K562 (cell line): Measurements from ENCODE around the gene NTRK2. TPM values are rescaled to one million over a fixed set of nuclear protein-coding genes. Genes with fewer than 3 reads are reported as not detected.

ENCODE experiments used
- ATAC-seq: fragments of 200-7000 bp; cut with Tn5 transposase; 3 replicates; pipeline ENCODE4 v1.9.1; 2020; ENCODE audit warnings: moderate library complexity
- BruUV-seq: library from RNA; stranded (reverse); fragments of 400-500 nt; replicated peaks from 2 replicates; lab custom pipeline; 2021; lab: Mats Ljungman, UMichigan
- CTCF ChIA-PET: fragments of 300-600 bp; formaldehyde crosslinking; extraction: SDS; loops from one replicate; lab custom pipeline; 2021; ENCODE audit warnings: low intra/inter-chr PET ratio; lab: Yijun Ruan, JAX
- POLR2A ChIA-PET: fragments of 300-600, 350-650 bp; sonication (Branson Sonifier 250); formaldehyde crosslinking; extraction: SDS; loops from one replicate; lab custom pipeline; 2021; ENCODE audit warnings: antibody characterized with exemption, inconsistent platforms; lab: Yijun Ruan, JAX
- DNase-seq, 4 experiments: peaks; one replicate each; pipeline versions ENCODE4 v3.0.0 to v3.0.0-alpha.2; 2011 to 2018; ENCODE audit warnings: low spot score in 3 of 4, mixed read lengths in 3 of 4; ENCODE audit errors: extremely low read depth in 1 of 4
- FAIRE-seq: peaks from 2 replicates; lab custom pipeline; 2011; peaks lifted over from hg19 to GRCh38; lab: Jason Lieb, UNC
- H2AFZ ChIP-seq: 2 replicates; pipeline ENCODE4 v1.6.0; 2011; ENCODE audit warnings: low read depth, low read length, control low read depth, inconsistent platforms
- H3K27ac ChIP-seq: fragments of 200-600 bp; 3 replicates; pipeline ENCODE4 v1.8.0; 2011; ENCODE audit warnings: low read depth, mild to moderate bottlenecking, control low read depth, inconsistent platforms, low read length, moderate library complexity, mixed read lengths; ENCODE audit errors: extremely low read depth
- H3K27me3 ChIP-seq, 2 experiments: fragments of 300-600 bp in 1 of 2; 2 replicates in 1 of 2; 3 replicates in 1 of 2; pipeline versions ENCODE4 v1.6.0 to v1.8.0; 2011; ENCODE audit warnings: inconsistent platforms in 2 of 2, low read length in 2 of 2, mild to moderate bottlenecking in 1 of 2, mixed read lengths in 1 of 2, moderate library complexity in 1 of 2; ENCODE audit not compliant: control insufficient read depth in 2 of 2, insufficient read depth in 2 of 2
- H3K36me3 ChIP-seq: fragments of 300-600 bp; 3 replicates; pipeline ENCODE4 v1.8.0; 2011; ENCODE audit warnings: mild to moderate bottlenecking, low read length, inconsistent platforms; ENCODE audit not compliant: control insufficient read depth, insufficient read depth
- H3K4me1 ChIP-seq, 2 experiments: fragments of 200-600 bp in 1 of 2; replicated peaks in 1 of 2; 2 replicates in 1 of 2; 3 replicates in 1 of 2; pipeline versions ENCODE4 v1.5.1 to v1.8.0; 2011; ENCODE audit warnings: inconsistent platforms in 2 of 2, low read length in 2 of 2, mild to moderate bottlenecking in 1 of 2, mixed read lengths in 1 of 2, moderate library complexity in 1 of 2; ENCODE audit not compliant: control insufficient read depth in 2 of 2, insufficient read depth in 2 of 2
- H3K4me2 ChIP-seq: 2 replicates; pipeline ENCODE4 v1.6.1; 2011; ENCODE audit warnings: low read length, control low read depth, inconsistent platforms, mixed read lengths; ENCODE audit not compliant: insufficient read depth
- H3K4me3 ChIP-seq: fragments of 200-600 bp; sonication (generic), shearing (Covaris generic); 2 replicates; pipeline ENCODE4 v1.5.1; 2016; ENCODE audit warnings: control low read depth, inconsistent platforms
- H3K79me2 ChIP-seq: fragments of 200-600 bp; 3 replicates; pipeline ENCODE4 v1.8.0; 2011; ENCODE audit warnings: low read length, inconsistent platforms; ENCODE audit not compliant: control insufficient read depth, insufficient read depth
- H3K9ac ChIP-seq, 2 experiments: 2 replicates each; pipeline versions ENCODE4 v1.6.0 to v1.6.1; 2011; ENCODE audit warnings: low read depth in 2 of 2, low read length in 2 of 2, control low read depth in 1 of 2, inconsistent platforms in 1 of 2, mild to moderate bottlenecking in 1 of 2, mixed read lengths in 1 of 2; ENCODE audit not compliant: insufficient read depth in 1 of 2
- H3K9me1 ChIP-seq: one replicate; pipeline ENCODE4 v1.6.0; 2011; ENCODE audit warnings: inconsistent platforms, mild to moderate bottlenecking, low read length, moderate library complexity; ENCODE audit not compliant: control insufficient read depth, insufficient read depth
- H3K9me3 ChIP-seq: replicated peaks from 2 replicates; pipeline ENCODE4 v1.5.1; 2011; ENCODE audit warnings: low read depth, low read length, inconsistent platforms; ENCODE audit not compliant: control insufficient read depth, insufficient read depth
- H4K20me1 ChIP-seq: replicated peaks from 2 replicates; pipeline ENCODE4 v1.6.1; 2011; ENCODE audit warnings: low read length, inconsistent platforms, mixed read lengths; ENCODE audit not compliant: control insufficient read depth, insufficient read depth
- CBFA2T3 ChIP-seq: fragments of 450-650 bp; IDR thresholded peaks from 2 replicates; pipeline ENCODE4 v1.6.1; 2017
- CREM ChIP-seq: IDR thresholded peaks from 2 replicates; pipeline ENCODE4 v1.6.1; 2014; ENCODE audit warnings: antibody characterized with exemption, low read depth
- MBD2 ChIP-seq: sonication (generic); IDR thresholded peaks from 2 replicates; pipeline ENCODE4 v1.6.1; 2016; ENCODE audit warnings: low read depth, borderline replicate concordance
- MYNN ChIP-seq, 2 experiments: sonication (generic); formaldehyde crosslinking in 1 of 2; IDR thresholded peaks; 2 replicates each; pipeline versions ENCODE4 v1.5.0 to v1.6.1; 2016 to 2020; ENCODE audit warnings: antibody characterized with exemption in 1 of 2, missing genetic modification reagents in 1 of 2
- POLR2AphosphoS2 ChIP-seq: IDR thresholded peaks from 2 replicates; pipeline ENCODE4 v1.6.1; 2012; ENCODE audit warnings: low read length, improper control_type of control experiment
- STAT6 ChIP-seq: sonication (generic); formaldehyde crosslinking; IDR thresholded peaks from 2 replicates; pipeline ENCODE4 v1.8.1; 2023; ENCODE audit warnings: mild to moderate bottlenecking, missing genetic modification reagents
- USF1 ChIP-seq: sonication (generic); formaldehyde crosslinking; IDR thresholded peaks from 2 replicates; pipeline ENCODE4 v1.9.0; 2022; ENCODE audit warnings: mild to moderate bottlenecking, missing genetic modification reagents
- WHSC1 ChIP-seq: IDR thresholded peaks from one replicate; pipeline ENCODE4 v1.6.1; 2012; ENCODE audit warnings: low read length, control low read depth, inconsistent platforms
- WGBS: fragments of 100-300 bp; shearing (Covaris generic); methylation state at CpG from one replicate; pipeline ENCODE4 v1.1.6; 2016; ENCODE audit warnings: low coverage, mixed read lengths; ENCODE audit not compliant: insufficient coverage; ENCODE audit errors: missing lambda C conversion rate; 5-methylcytosine and 5-hydroxymethylcytosine counted together
- in situ Hi-C: fragments of 300-500 bp; cut with MboI; formaldehyde crosslinking; loops from 4 replicates; pipeline ENCODE4 v1.15.0; 2018; ENCODE audit warnings: inconsistent platforms, mixed read lengths
- intact Hi-C: fragments of 100-400 bp; cut with micrococcal nuclease; formaldehyde crosslinking; loops from 2 replicates; pipeline ENCODE4 v1.14.2; 2022
- polyA plus RNA-seq, 8 experiments: library from polyadenylated mRNA; depleted of rRNA in 4 of 8; stranded (reverse) in 5 of 8; unstranded in 3 of 8; fragments of >200 nt; fragmentation: Nextera tagmentation in 2 of 8; fragmentation: Illumina TruSeq in 1 of 8; extraction: Ambion mirVana in 2 of 8; extraction: Trizol in 1 of 8; gene quantifications; 2 replicates each; pipeline versions ENCODE4 v1.2.1 to v1.2.3, GENCODE V29; 2011 to 2014; ENCODE audit warnings: inconsistent platforms in 1 of 8, missing spikeins in 1 of 8
- total RNA-seq, 7 experiments: library from RNA; depleted of rRNA in 6 of 7; stranded (reverse); fragments of >200 nt in 6 of 7; fragmentation: Illumina TruSeq in 2 of 7; extraction: Trizol in 2 of 7; gene quantifications; 2 replicates each; pipeline versions ENCODE4 v1.2.1 to v1.2.3, GENCODE V29; 2011 to 2021; ENCODE audit warnings: low replicate concordance in 1 of 7
- TF ChIP-seq, protein P1 (sequence below): sonication (generic); formaldehyde crosslinking; IDR thresholded peaks from 2 replicates; pipeline ENCODE4 v1.8.0; 2022; ENCODE audit warnings: mild to moderate bottlenecking, low read depth, missing genetic modification reagents
- TF ChIP-seq, protein P2 (sequence below): conservative IDR thresholded peaks from 2 replicates; pipeline ENCODE4 v1.6.1; 2011; ENCODE audit warnings: low read depth, mild to moderate bottlenecking, low read length; ENCODE audit not compliant: control insufficient read depth

The NTRK2 gene
- total and polyA plus RNA-seq, 9 of the 15 experiments (the other 6 are each of a cell fraction or from before 2014, with no cell fraction given): not detected

DNA sequence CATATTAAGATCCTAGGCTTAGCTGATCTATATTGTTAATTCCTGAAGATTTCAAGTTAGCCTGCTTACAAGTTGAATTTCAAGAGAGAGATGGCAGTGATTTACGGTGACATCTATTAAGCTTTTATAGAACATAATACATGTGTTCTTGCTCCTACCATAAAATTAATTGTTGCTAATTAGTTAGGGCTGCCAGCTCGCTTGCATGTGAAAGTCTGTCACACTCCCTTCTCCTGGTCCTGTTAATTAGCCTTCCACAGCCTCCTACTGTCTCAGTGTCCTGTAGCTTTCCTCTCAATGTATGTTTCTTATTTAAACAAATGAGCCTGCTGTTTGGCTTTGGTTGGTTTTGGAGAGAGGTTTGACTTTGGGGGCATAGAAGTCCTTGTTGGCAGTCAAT is 247.2 kb downstream of the NTRK2 start:
- Histone ChIP-seq H3K9ac (no peak overlapping the region), H4K20me1 (no peaks in the 10 kb centered on the region), H3K27me3 (no peaks in the 10 kb centered on the region), H3K4me3 (no peak overlapping the region), H3K4me2 (no peak overlapping the region), H3K27ac (no peak overlapping the region), H3K79me2 (no peaks in the 10 kb centered on the region), H2AFZ (no peak overlapping the region), H3K36me3 (no peaks in the 10 kb centered on the region), H3K9me1 (no peaks in the 10 kb centered on the region), H3K9me3 (no peaks in the 10 kb centered on the region), H3K4me1 (no peaks in the 10 kb centered on the region)
- FAIRE-seq: no peak
- DNase-seq: no peak
- WGBS: 6% methylated on average over 1 of the region's 2 CpGs
- in situ Hi-C loops: no loop called here
- intact Hi-C loops: no loop called here
- CTCF ChIA-PET: no interaction called here
- TF ChIP-seq USF1: no peak
- ATAC-seq: no peak
- BruUV-seq: no TSS peak
- POLR2A ChIA-PET: no interaction called here

DNA sequence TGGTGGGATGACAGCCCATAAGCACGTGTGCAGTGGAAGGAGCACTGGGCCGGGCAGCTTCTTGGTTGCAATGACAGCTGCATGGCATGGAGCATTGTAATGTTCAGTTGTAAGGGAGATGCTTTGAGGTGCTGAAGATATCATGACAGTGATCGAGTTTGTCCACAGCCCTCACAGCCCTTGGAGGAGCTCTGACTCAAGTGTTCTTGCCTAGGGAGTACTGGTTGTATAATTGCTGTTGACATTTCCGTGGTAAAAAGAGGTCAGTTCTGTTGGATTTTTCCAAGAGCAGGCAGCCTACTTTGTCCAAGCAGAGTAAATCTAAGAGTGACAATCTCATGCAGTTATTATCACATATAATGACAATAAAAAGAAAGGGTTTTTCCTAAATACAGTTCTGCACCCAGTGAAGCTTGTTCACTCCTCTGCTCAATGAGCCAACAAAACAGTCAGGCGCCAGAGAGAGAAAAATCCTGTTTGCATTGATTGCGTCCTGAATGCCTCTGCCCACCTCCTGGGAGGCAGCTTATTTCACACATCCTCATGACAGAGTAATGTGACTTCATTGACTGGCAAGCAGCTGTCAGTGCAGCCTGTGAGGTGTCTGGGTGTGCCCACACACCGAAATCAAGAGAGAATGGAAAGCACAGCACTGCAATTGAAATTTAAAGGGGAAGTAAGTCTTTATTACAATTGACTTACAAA is 248.0 kb downstream of the NTRK2 start:
- H3K36me3 ChIP-seq: no peaks in the 10 kb centered on the region
- WGBS: 0% methylated on average over 6 of the region's 7 CpGs
- H3K79me2 ChIP-seq: no peaks in the 10 kb centered on the region
- ChIA-PET CTCF (no interaction called here), POLR2A (no interaction called here)
- no TSS peak for BruUV-seq
- no peak overlapping the region for H3K4me2 ChIP-seq
- H3K27ac ChIP-seq: no peak overlapping the region
- in situ Hi-C loops (no loop called here), intact Hi-C loops (no loop called here)
- no peak overlapping the region for H3K4me3 ChIP-seq
- no peaks in the 10 kb centered on the region for H3K27me3 ChIP-seq
- H3K9me1 ChIP-seq: no peaks in the 10 kb centered on the region
- no peak for ATAC-seq
- no peak overlapping the region for H3K9ac ChIP-seq
- no peak overlapping the region for H2AFZ ChIP-seq
- H3K4me1 ChIP-seq: no peaks in the 10 kb centered on the region
- DNase-seq: no peak
- H4K20me1 ChIP-seq: no peaks in the 10 kb centered on the region
- H3K9me3 ChIP-seq: no peaks in the 10 kb centered on the region
- FAIRE-seq: no peak
- TF ChIP-seq, protein P1, sequence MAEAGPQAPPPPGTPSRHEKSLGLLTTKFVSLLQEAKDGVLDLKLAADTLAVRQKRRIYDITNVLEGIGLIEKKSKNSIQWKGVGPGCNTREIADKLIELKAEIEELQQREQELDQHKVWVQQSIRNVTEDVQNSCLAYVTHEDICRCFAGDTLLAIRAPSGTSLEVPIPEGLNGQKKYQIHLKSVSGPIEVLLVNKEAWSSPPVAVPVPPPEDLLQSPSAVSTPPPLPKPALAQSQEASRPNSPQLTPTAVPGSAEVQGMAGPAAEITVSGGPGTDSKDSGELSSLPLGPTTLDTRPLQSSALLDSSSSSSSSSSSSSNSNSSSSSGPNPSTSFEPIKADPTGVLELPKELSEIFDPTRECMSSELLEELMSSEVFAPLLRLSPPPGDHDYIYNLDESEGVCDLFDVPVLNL: no peak
- TF ChIP-seq STAT6 (CRISPR knock-in tag): no peak
- TF ChIP-seq, protein P2, sequence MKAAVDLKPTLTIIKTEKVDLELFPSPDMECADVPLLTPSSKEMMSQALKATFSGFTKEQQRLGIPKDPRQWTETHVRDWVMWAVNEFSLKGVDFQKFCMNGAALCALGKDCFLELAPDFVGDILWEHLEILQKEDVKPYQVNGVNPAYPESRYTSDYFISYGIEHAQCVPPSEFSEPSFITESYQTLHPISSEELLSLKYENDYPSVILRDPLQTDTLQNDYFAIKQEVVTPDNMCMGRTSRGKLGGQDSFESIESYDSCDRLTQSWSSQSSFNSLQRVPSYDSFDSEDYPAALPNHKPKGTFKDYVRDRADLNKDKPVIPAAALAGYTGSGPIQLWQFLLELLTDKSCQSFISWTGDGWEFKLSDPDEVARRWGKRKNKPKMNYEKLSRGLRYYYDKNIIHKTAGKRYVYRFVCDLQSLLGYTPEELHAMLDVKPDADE: no peak
- no peak for TF ChIP-seq CREM
- TF ChIP-seq WHSC1: no peak
- TF ChIP-seq MYNN (IDR thresholded peaks at IDR 0.05): no peak
- no peak for TF ChIP-seq MYNN (CRISPR knock-in tag; IDR thresholded peaks at IDR 0.05)
- TF ChIP-seq MBD2: no peak
- no peak for TF ChIP-seq POLR2AphosphoS2
- no peak for TF ChIP-seq CBFA2T3
